Fibroblast of lung (primary cell): Measurements from ENCODE around the gene B3GALNT2. TPM values are rescaled to one million over a fixed set of nuclear protein-coding genes. Genes with fewer than 3 reads are reported as not detected.

Source experiments
- DNase-seq, 2 donors: peaks; one replicate each; pipeline versions ENCODE4 v3.0.0 to v3.0.0-alpha.2; 2010; ENCODE audit warnings: low read depth in 2 of 2
- H2AFZ ChIP-seq: 2 replicates; pipeline ENCODE4 v1.5.1; 2012; ENCODE audit warnings: low read length, control low read depth, inconsistent platforms
- H3K27ac ChIP-seq: 2 replicates; pipeline ENCODE4 v1.5.1; 2011; ENCODE audit warnings: low read length, control low read depth; ENCODE audit not compliant: insufficient read depth
- H3K27me3 ChIP-seq: 2 replicates; pipeline ENCODE4 v1.5.1; 2011; ENCODE audit warnings: mild to moderate bottlenecking, low read length; ENCODE audit not compliant: control insufficient read depth, insufficient read depth
- H3K36me3 ChIP-seq: 2 replicates; pipeline ENCODE4 v1.5.1; 2011; ENCODE audit warnings: low read length; ENCODE audit not compliant: control insufficient read depth, insufficient read depth
- H3K4me1 ChIP-seq: 2 replicates; pipeline ENCODE4 v1.5.1; 2011; ENCODE audit warnings: low read length; ENCODE audit not compliant: control insufficient read depth, insufficient read depth; ENCODE audit errors: extremely low read depth
- H3K4me2 ChIP-seq: 2 replicates; pipeline ENCODE4 v1.5.1; 2011; ENCODE audit warnings: low read length, control low read depth; ENCODE audit not compliant: insufficient read depth; ENCODE audit errors: extremely low read depth
- H3K4me3 ChIP-seq, 4 experiments: fragments of 200-600 bp in 1 of 4; sonication (generic) in 1 of 4; replicated peaks in 1 of 4; 2 replicates each; pipeline ENCODE4 v1.5.1; 2011 to 2016; ENCODE audit warnings: low read length in 4 of 4, low read depth in 3 of 4, mild to moderate bottlenecking in 3 of 4, control low read depth in 2 of 4, inconsistent platforms in 1 of 4, mixed read lengths in 1 of 4; ENCODE audit not compliant: insufficient read depth in 1 of 4; ENCODE audit errors: control extremely low read depth in 1 of 4
- H3K79me2 ChIP-seq: 2 replicates; pipeline ENCODE4 v1.5.1; 2012; ENCODE audit warnings: mild to moderate bottlenecking, low read length, inconsistent platforms; ENCODE audit not compliant: control insufficient read depth, insufficient read depth
- H3K9ac ChIP-seq: 2 replicates; pipeline ENCODE4 v1.5.1; 2011; ENCODE audit warnings: mild to moderate bottlenecking, low read length, control low read depth; ENCODE audit not compliant: insufficient read depth
- H3K9me3 ChIP-seq: 2 replicates; pipeline ENCODE4 v1.5.1; 2012; ENCODE audit warnings: low read depth, low read length; ENCODE audit not compliant: control insufficient read depth, insufficient read depth
- H4K20me1 ChIP-seq: 2 replicates; pipeline ENCODE4 v1.5.1; 2011; ENCODE audit warnings: low read length; ENCODE audit not compliant: control insufficient read depth, insufficient read depth; ENCODE audit errors: extremely low read depth
- EZH2 ChIP-seq: IDR thresholded peaks from 2 replicates; pipeline ENCODE4 v1.5.1; 2012; ENCODE audit warnings: low read length, control low read depth, mild to moderate bottlenecking; ENCODE audit errors: missing control alignments
- polyA plus RNA-seq, 2 donors: library from polyadenylated mRNA; depleted of rRNA in 1 of 2; stranded (reverse) in 1 of 2; unstranded in 1 of 2; fragments of >200 nt; gene quantifications; 2 replicates each; pipeline ENCODE4 v1.2.1, GENCODE V29; 2011 to 2012; ENCODE audit warnings: missing spikeins in 1 of 2
- total RNA-seq: library from RNA; depleted of rRNA; stranded (reverse); fragments of >200 nt; gene quantifications from 2 replicates; pipeline ENCODE4 v1.2.1, GENCODE V29; 2014
- TF ChIP-seq, protein P1 (sequence below), 2 donors: IDR thresholded peaks in 1 of 2; conservative IDR thresholded peaks in 1 of 2; 1 replicate in 1 of 2; 2 replicates in 1 of 2; pipeline ENCODE4 v1.5.1; 2011 to 2012; ENCODE audit warnings: low read length in 2 of 2, control low read depth in 1 of 2, inconsistent platforms in 1 of 2, low read depth in 1 of 2, mild to moderate bottlenecking in 1 of 2

Gene B3GALNT2
- total and polyA plus RNA-seq, 2 donors (not counting 1 experiment from before 2014, with no cell fraction given) = 23.1 to 51.4 TPM

DNA sequence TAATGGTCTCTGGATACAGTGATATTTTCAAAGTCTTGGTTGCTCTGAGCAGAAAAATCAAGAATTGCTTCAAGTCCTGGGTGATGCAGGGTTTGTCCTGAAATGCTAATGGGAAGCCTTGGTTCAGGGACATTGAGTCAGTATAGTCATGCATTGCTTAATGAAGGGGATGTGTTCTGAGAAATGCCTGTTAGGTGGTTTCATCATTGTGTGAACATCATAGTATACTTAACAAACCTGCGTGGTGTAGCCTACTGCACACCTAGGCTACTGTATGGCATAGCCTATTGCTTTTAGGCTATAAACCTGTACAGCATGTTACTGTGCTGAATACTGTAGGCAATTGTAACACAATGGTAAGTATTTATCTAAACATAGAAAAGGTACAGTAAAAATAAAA lies 100.7 kb downstream of the B3GALNT2 start:
- Histone ChIP-seq H3K27me3 (no peaks in the 10 kb centered on the region), H2AFZ (no peak overlapping the region), H3K36me3 (no peaks in the 10 kb centered on the region), H4K20me1 (no peaks in the 10 kb centered on the region), H3K4me2 (no peak overlapping the region), H3K9me3 (no peaks in the 10 kb centered on the region), H3K9ac (no peak overlapping the region), H3K79me2 (peaks cover 6% of the 10 kb centered on the region), H3K4me1 (no peaks in the 10 kb centered on the region), H3K4me3 (no peak overlapping the region), H3K27ac (no peak overlapping the region)
- DNase-seq = no peak
- TF ChIP-seq, protein P1, sequence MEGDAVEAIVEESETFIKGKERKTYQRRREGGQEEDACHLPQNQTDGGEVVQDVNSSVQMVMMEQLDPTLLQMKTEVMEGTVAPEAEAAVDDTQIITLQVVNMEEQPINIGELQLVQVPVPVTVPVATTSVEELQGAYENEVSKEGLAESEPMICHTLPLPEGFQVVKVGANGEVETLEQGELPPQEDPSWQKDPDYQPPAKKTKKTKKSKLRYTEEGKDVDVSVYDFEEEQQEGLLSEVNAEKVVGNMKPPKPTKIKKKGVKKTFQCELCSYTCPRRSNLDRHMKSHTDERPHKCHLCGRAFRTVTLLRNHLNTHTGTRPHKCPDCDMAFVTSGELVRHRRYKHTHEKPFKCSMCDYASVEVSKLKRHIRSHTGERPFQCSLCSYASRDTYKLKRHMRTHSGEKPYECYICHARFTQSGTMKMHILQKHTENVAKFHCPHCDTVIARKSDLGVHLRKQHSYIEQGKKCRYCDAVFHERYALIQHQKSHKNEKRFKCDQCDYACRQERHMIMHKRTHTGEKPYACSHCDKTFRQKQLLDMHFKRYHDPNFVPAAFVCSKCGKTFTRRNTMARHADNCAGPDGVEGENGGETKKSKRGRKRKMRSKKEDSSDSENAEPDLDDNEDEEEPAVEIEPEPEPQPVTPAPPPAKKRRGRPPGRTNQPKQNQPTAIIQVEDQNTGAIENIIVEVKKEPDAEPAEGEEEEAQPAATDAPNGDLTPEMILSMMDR (conservative IDR thresholded peaks at IDR 0.05 in 1 of 2, IDR thresholded peaks at IDR 0.05 in 1 of 2; ENCODE audit: low read depth in 1 of 2, low read length in 2 of 2) = no peak
- TF ChIP-seq EZH2 = no peak

DNA sequence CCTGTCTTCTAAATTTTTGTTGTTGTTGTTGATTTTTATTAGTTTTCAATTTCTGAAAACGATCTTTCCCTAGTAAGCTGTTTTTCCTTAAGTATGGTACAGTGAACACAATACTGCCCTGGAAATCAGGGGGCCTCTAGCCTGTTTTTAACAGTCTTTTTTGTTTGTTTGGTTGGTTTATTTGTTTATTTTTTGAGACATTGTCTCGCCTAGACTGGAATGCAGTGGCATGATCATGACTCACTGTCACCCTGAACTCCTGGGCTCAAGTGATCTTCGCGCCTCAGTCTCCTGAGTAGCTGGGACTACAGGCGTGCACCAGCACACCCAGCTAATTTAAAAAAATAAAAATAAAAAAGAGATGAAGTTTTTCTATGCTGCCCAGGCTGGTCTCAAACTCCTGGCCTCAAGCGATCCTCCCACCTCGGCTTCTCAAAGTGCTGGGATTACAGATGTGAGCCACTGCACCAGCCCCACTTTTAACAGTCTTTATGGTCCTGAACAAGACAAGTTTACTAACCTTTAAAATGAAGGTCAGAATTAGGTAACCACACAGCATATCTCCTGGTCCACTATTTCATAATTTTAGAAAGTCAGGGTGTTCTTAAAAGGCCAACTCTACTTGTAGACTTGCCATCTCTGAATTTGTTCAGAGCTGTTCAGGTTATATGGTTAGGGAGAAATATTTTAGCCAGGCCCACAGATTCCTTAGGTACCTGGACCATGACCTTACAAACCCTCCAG lies 101.6 kb downstream of the B3GALNT2 start:
- Histone ChIP-seq H3K79me2 (peaks cover 6% of the 10 kb centered on the region), H3K27me3 (no peaks in the 10 kb centered on the region), H3K4me1 (no peaks in the 10 kb centered on the region), H3K9me3 (no peaks in the 10 kb centered on the region), H4K20me1 (no peaks in the 10 kb centered on the region), H2AFZ (no peak overlapping the region), H3K36me3 (no peaks in the 10 kb centered on the region), H3K4me2 (no peak overlapping the region), H3K9ac (no peak overlapping the region), H3K4me3 (no peak overlapping the region), H3K27ac (no peak overlapping the region)
- TF ChIP-seq, protein P1 (conservative IDR thresholded peaks at IDR 0.05 in 1 of 2, IDR thresholded peaks at IDR 0.05 in 1 of 2; ENCODE audit: low read depth in 1 of 2, low read length in 2 of 2) = no peak
- no peak for TF ChIP-seq EZH2
- peak in 1 of 2 donors; percentile 7 for DNase-seq

DNA sequence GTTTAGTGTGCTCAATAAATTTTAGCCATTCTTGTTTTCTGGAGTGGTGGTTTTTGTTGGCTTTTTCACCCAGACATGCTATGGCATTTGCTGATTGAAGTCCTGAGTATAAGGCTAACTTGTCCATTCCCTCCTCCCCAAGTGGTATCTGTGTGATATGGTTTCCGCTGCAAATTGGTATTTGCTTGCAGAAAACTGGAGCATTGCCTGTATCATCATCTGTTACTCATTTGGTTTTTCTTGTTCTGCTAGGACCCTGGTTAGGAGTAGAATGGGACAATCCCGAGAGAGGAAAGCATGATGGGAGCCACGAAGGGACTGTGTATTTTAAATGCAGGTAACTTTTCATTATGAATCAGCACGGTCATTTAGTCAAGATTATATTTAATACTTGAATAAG lies 103.0 kb downstream of the B3GALNT2 start:
- peaks cover 8% of the 10 kb centered on the region for H3K79me2 ChIP-seq
- H3K4me3 ChIP-seq = no peak overlapping the region
- DNase-seq = peak in 1 of 2 donors; percentile 22
- no peak overlapping the region for H3K27ac ChIP-seq
- no peaks in the 10 kb centered on the region for H3K9me3 ChIP-seq
- H3K9ac ChIP-seq = no peak overlapping the region
- H3K4me2 ChIP-seq = no peak overlapping the region
- no peaks in the 10 kb centered on the region for H3K36me3 ChIP-seq
- no peak overlapping the region for H2AFZ ChIP-seq
- H3K4me1 ChIP-seq = no peaks in the 10 kb centered on the region
- no peak for TF ChIP-seq EZH2
- TF ChIP-seq, protein P1 (conservative IDR thresholded peaks at IDR 0.05 in 1 of 2, IDR thresholded peaks at IDR 0.05 in 1 of 2; ENCODE audit: low read depth in 1 of 2, low read length in 2 of 2) = no peak
- no peaks in the 10 kb centered on the region for H4K20me1 ChIP-seq
- H3K27me3 ChIP-seq = no peaks in the 10 kb centered on the region

Other genes starting within 250 kb of the B3GALNT2 start
- 40.6 and 42.4 TPM in 2 replicates for gene ARID4B, start 176.3 kb downstream of the B3GALNT2 start, total RNA-seq
- gene ARID4B, start 176.3 kb downstream of the B3GALNT2 start, polyA plus RNA-seq = 10.7 and 15.3 TPM in 2 replicates
- gene GGPS1, start 175.9 kb downstream of the B3GALNT2 start, total RNA-seq = 18.2 and 24.3 TPM in 2 replicates
- gene GGPS1, start 175.9 kb downstream of the B3GALNT2 start, polyA plus RNA-seq = 28.1 and 37.5 TPM in 2 replicates
- 18.2 and 31.4 TPM in 2 replicates for gene TBCE, start 137.0 kb downstream of the B3GALNT2 start, total RNA-seq
- 32.0 and 46.9 TPM in 2 replicates for gene TBCE, start 137.0 kb downstream of the B3GALNT2 start, polyA plus RNA-seq
- gene GNG4, start 145.3 kb upstream of the B3GALNT2 start, total RNA-seq = under 0.01 TPM in 2 replicates
- gene GNG4, start 145.3 kb upstream of the B3GALNT2 start, polyA plus RNA-seq = 0.06 and 0.10 TPM in 2 replicates